Measurements from ENCODE around the gene ACTL6B. TPM values are rescaled to one million over a fixed set of nuclear protein-coding genes. Genes with fewer than 3 reads are reported as not detected.
A peak's percentile ranks its signal among the peaks of the same experiment; 100 is the strongest.

ACTL6B gene
- total and polyA plus RNA-seq, 9 of the 15 experiments (the other 6 are each of a cell fraction or from before 2014, with no cell fraction given), result not detected

DNA sequence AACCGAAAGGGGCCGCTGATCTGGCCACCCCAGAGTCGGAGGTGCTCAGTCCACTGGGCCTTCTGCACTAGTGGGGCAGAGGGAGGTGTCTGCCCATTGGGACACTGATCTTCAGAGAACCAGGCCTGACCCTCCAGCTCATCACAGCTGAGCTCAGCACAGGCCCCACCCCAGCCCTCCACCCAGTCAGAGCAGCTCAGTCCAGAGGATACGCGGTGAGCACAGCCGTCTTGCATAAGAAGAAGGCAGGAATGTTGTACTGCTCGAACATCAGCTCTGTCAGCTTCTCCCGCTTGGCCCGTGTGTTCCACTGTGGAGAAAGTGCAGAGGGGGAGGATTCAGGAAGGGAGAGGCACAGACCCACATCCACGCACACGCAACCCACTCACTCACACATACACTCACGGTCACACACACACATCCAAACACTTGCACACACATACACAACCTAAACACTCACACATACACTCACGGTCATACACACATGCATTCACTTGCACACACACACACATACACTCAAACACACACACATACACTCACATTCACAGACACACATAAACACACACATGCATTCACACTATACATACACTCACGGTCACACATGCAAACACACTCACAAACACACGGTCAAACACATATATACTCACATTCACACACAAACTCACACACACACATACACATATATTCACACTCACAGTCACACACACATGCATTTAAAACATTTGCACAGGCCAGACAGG is 6.3 kb downstream of the ACTL6B start (continued):
- TF ChIP-seq, protein P1, sequence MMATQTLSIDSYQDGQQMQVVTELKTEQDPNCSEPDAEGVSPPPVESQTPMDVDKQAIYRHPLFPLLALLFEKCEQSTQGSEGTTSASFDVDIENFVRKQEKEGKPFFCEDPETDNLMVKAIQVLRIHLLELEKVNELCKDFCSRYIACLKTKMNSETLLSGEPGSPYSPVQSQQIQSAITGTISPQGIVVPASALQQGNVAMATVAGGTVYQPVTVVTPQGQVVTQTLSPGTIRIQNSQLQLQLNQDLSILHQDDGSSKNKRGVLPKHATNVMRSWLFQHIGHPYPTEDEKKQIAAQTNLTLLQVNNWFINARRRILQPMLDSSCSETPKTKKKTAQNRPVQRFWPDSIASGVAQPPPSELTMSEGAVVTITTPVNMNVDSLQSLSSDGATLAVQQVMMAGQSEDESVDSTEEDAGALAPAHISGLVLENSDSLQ (IDR thresholded peaks at IDR 0.05), result no peak
- no peak for TF ChIP-seq TAF15 (IDR thresholded peaks at IDR 0.05; ENCODE audit: low read depth, low read length)
- TF ChIP-seq HDAC1 (IDR thresholded peaks at IDR 0.05), result peak in 1 of 2 experiments; percentile 44; a peak in 1 of 4 replicates
- no peak for TF ChIP-seq POLR2B (IDR thresholded peaks at IDR 0.05; ENCODE audit: low read depth, partially characterized antibody)
- TF ChIP-seq ZFPM2 (CRISPR knock-in tag; IDR thresholded peaks at IDR 0.05), result no peak
- TF ChIP-seq, protein P2, sequence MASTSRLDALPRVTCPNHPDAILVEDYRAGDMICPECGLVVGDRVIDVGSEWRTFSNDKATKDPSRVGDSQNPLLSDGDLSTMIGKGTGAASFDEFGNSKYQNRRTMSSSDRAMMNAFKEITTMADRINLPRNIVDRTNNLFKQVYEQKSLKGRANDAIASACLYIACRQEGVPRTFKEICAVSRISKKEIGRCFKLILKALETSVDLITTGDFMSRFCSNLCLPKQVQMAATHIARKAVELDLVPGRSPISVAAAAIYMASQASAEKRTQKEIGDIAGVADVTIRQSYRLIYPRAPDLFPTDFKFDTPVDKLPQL (IDR thresholded peaks at IDR 0.05; ENCODE audit: extremely low read depth, insufficient read length), result no peak
- no peak for TF ChIP-seq NCOR1 (IDR thresholded peaks at IDR 0.05)
- TF ChIP-seq, protein P3, sequence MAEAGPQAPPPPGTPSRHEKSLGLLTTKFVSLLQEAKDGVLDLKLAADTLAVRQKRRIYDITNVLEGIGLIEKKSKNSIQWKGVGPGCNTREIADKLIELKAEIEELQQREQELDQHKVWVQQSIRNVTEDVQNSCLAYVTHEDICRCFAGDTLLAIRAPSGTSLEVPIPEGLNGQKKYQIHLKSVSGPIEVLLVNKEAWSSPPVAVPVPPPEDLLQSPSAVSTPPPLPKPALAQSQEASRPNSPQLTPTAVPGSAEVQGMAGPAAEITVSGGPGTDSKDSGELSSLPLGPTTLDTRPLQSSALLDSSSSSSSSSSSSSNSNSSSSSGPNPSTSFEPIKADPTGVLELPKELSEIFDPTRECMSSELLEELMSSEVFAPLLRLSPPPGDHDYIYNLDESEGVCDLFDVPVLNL (CRISPR knock-in tag; IDR thresholded peaks at IDR 0.05; ENCODE audit: low read depth), result no peak
- TF ChIP-seq BCOR (IDR thresholded peaks at IDR 0.05), result peak; percentile 38; the same call in 1 of the 2 replicates
- no peak for TF ChIP-seq PTTG1 (tag; IDR thresholded peaks at IDR 0.05; ENCODE audit: low read depth)
- TF ChIP-seq, protein P4, sequence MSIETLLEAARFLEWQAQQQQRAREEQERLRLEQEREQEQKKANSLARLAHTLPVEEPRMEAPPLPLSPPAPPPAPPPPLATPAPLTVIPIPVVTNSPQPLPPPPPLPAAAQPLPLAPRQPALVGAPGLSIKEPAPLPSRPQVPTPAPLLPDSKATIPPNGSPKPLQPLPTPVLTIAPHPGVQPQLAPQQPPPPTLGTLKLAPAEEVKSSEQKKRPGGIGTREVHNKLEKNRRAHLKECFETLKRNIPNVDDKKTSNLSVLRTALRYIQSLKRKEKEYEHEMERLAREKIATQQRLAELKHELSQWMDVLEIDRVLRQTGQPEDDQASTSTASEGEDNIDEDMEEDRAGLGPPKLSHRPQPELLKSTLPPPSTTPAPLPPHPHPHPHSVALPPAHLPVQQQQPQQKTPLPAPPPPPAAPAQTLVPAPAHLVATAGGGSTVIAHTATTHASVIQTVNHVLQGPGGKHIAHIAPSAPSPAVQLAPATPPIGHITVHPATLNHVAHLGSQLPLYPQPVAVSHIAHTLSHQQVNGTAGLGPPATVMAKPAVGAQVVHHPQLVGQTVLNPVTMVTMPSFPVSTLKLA (conservative IDR thresholded peaks at IDR 0.05), result no peak
- TF ChIP-seq ZNF436 (CRISPR knock-in tag; IDR thresholded peaks at IDR 0.05), result no peak
- no peak for TF ChIP-seq HEY1 (CRISPR knock-in tag; IDR thresholded peaks at IDR 0.05; ENCODE audit: borderline replicate concordance)
- no peak for TF ChIP-seq ETV6 (IDR thresholded peaks at IDR 0.05; ENCODE audit: borderline replicate concordance in 1 of 2, low read depth in 2 of 2, low read length in 1 of 2)
- TF ChIP-seq ETV6 (CRISPR knock-in tag; IDR thresholded peaks at IDR 0.05; ENCODE audit: borderline replicate concordance), result no peak
- no peak for TF ChIP-seq SP1 (CRISPR knock-in tag; IDR thresholded peaks at IDR 0.05)
- TF ChIP-seq, protein P5, sequence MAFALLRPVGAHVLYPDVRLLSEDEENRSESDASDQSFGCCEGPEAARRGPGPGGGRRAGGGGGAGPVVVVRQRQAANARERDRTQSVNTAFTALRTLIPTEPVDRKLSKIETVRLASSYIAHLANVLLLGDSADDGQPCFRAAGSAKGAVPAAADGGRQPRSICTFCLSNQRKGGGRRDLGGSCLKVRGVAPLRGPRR (CRISPR knock-in tag; IDR thresholded peaks at IDR 0.05), result no peak
- no peak for TF ChIP-seq NFIX (CRISPR knock-in tag; IDR thresholded peaks at IDR 0.05; ENCODE audit: low read depth)

Measured in K562 (cell line).